Measurements from ENCODE around the gene XPO5.

GRCh38 chr6:43478008-43478372, 97.8 kb downstream of the XPO5 start:
- TF ChIP-seq REST (IDR thresholded peaks at IDR 0.05; ENCODE audit: insufficient read depth in 1 of 2, low read depth in 2 of 2, low read length in 2 of 2) (no peak), SIN3A (IDR thresholded peaks at IDR 0.05; ENCODE audit: borderline replicate concordance, insufficient read depth, low read length) (no peak)

Measured in PFSK-1 (cell line).